GM12892 (cell line): ENCODE measurements around the gene ING1.

ENCODE experiments used
- POLR2A ChIP-seq: IDR thresholded peaks from 2 replicates; pipeline ENCODE4 v1.6.1; 2011; ENCODE audit warnings: low read depth, low read length, control low read depth
- POLR2AphosphoS5 ChIP-seq: IDR thresholded peaks from 2 replicates; pipeline ENCODE4 v1.6.1; 2011; ENCODE audit warnings: low read depth, low read length, control low read depth

GRCh38 chr13:110770678-110771077, 57.2 kb downstream of the ING1 start:
- TF ChIP-seq POLR2AphosphoS5 (no peak), POLR2A (no peak)
